Stimulated activated CD4-positive, alpha-beta T cell treated with anti-CD3 and anti-CD28 coated beads, Interleukin-2, amount 100 ng/mL, for 4 hours (primary cell): ENCODE data around the gene APBA1.

Experiments used
- DNase-seq: peaks from one replicate; pipeline ENCODE4 v3.0.0-alpha.2; 2020; ENCODE audit warnings: low read depth

APBA1 gene

GRCh38 chr9:69519470-69520240 is 152.5 kb downstream of the APBA1 start:
- no peak for DNase-seq

- DNase-seq, result no peak
Observed at GRCh38 chr9:69516353-69517322, 155.5 kb downstream of the APBA1 start.

GRCh38 chr9:69515810-69516209 is 156.4 kb downstream of the APBA1 start:
- DNase-seq, result no peak

- no peak for DNase-seq
Observed at GRCh38 chr9:69513141-69513820, 158.9 kb downstream of the APBA1 start.

GRCh38 chr9:69504058-69504457 is 168.1 kb downstream of the APBA1 start:
- no peak for DNase-seq

GRCh38 chr9:69502671-69503301 is 169.4 kb downstream of the APBA1 start:
- no peak for DNase-seq

- no peak for DNase-seq
Observed at GRCh38 chr9:69500896-69501295, 171.3 kb downstream of the APBA1 start.

GRCh38 chr9:69499959-69500358 is 172.2 kb downstream of the APBA1 start:
- DNase-seq, result no peak

- DNase-seq, result no peak
Observed at GRCh38 chr9:69499407-69499806, 172.8 kb downstream of the APBA1 start.

- no peak for DNase-seq
Observed at GRCh38 chr9:69498470-69498869, 173.7 kb downstream of the APBA1 start.

- DNase-seq, result no peak
Observed at GRCh38 chr9:69497816-69498215, 174.4 kb downstream of the APBA1 start.

GRCh38 chr9:69496846-69497450 is 175.2 kb downstream of the APBA1 start:
- DNase-seq, result no peak

- DNase-seq, result no peak
Observed at GRCh38 chr9:69495296-69495695, 176.9 kb downstream of the APBA1 start.

- DNase-seq, result no peak
Observed at GRCh38 chr9:69494763-69495162, 177.4 kb downstream of the APBA1 start.

GRCh38 chr9:69494208-69494607 is 178.0 kb downstream of the APBA1 start:
- no peak for DNase-seq

- no peak for DNase-seq
Observed at GRCh38 chr9:69486498-69486897, 185.7 kb downstream of the APBA1 start.

GRCh38 chr9:69485466-69485865 is 186.7 kb downstream of the APBA1 start:
- no peak for DNase-seq

GRCh38 chr9:69483886-69484422 is 188.2 kb downstream of the APBA1 start:
- DNase-seq, result no peak

GRCh38 chr9:69476797-69477196 is 195.4 kb downstream of the APBA1 start:
- DNase-seq, result no peak

- no peak for DNase-seq
Observed at GRCh38 chr9:69476016-69476415, 196.2 kb downstream of the APBA1 start.

- DNase-seq, result no peak
Observed at GRCh38 chr9:69474821-69475220, 197.3 kb downstream of the APBA1 start.
